Right cardiac atrium (tissue), 5 donors: ENCODE measurements around the gene S100A14. TPM values are rescaled to one million over a fixed set of nuclear protein-coding genes. Genes with fewer than 3 reads are reported as not detected.

Experiments used
- ATAC-seq, 2 donors: fragments of 200-7000 bp; cut with Tn5 transposase; one replicate each; pipeline versions ENCODE4 v1.8.0 to v1.9.1; 2020; ENCODE audit warnings: moderate library complexity in 2 of 2, mild to moderate bottlenecking in 1 of 2
- DNase-seq, 3 donors: peaks; one replicate each; pipeline ENCODE4 v3.0.0-alpha.2; 2020
- H3K27ac ChIP-seq: one replicate; pipeline ENCODE4 v1.5.1; 2013; ENCODE audit warnings: mild to moderate bottlenecking, low read length, control low read depth, moderate library complexity
- H3K27me3 ChIP-seq: one replicate; pipeline ENCODE4 v1.6.1; 2013; ENCODE audit not compliant: control insufficient read depth, insufficient read depth
- H3K4me1 ChIP-seq: one replicate; pipeline ENCODE4 v1.6.1; 2013; ENCODE audit warnings: low read length; ENCODE audit not compliant: control insufficient read depth, insufficient read depth
- H3K4me3 ChIP-seq: one replicate; pipeline ENCODE4 v1.5.1; 2013; ENCODE audit warnings: low read length, control low read depth
- H3K9me3 ChIP-seq: one replicate; pipeline ENCODE4 v1.6.1; 2013; ENCODE audit warnings: low read length; ENCODE audit not compliant: control insufficient read depth
- WGBS: extraction: QIAGEN DNeasy Blood & Tissue Kit; methylation state at CpG from one replicate; pipeline ENCODE4 v1.1.7; 2013; 5-methylcytosine and 5-hydroxymethylcytosine counted together
- intact Hi-C, 4 donors: fragments of 100-400 bp; cut with DNase I; formaldehyde crosslinking; loops; one replicate each; pipeline versions ENCODE4 v1.11.0 to v1.14.0; 2022 to 2023
- polyA plus RNA-seq: library from polyadenylated mRNA; stranded (reverse); fragments of 200-250 nt; gene quantifications from one replicate; pipeline ENCODE4 v1.2.3, GENCODE V29; 2013
- total RNA-seq, 4 donors: library from RNA; stranded (reverse); fragmentation: NEBNext Ultra II Directional; extraction: Animal tissue kit (Norgen Biotek cat#: 25700); gene quantifications; one replicate each; pipeline ENCODE4 v1.2.1, GENCODE V29; 2021
- donor health status: healthy with polysubstance abuse.
- donor health status: DM: no; HTN: yes; CAD: no.
- donor health status: DM: no; HTN: no; CAD: no.
- donor health status: DM: no; HTN: yes; CAD: no; lungs with severe emphysema.
- donor health status: DM: yes; HTN: yes; CAD: no.

The S100A14 gene
- total and polyA plus RNA-seq, 5 donors = 2.5 to 5.6 (median 4.3) TPM

GRCh38 chr1:153638261-153638660, 22.1 kb upstream of the S100A14 start:
- ATAC-seq = no peak
- Histone ChIP-seq H3K4me3 (no peak overlapping the region), H3K27me3 (no peaks in the 10 kb centered on the region), H3K4me1 (peaks cover 11% of the 10 kb centered on the region), H3K27ac (peak overlapping the region; percentile 40), H3K9me3 (no peaks in the 10 kb centered on the region)
- no peak for DNase-seq
- WGBS = 75% methylated on average over 6 of the region's 6 CpGs
- intact Hi-C loops = no loop called here

GRCh38 chr1:153636312-153636711, 20.2 kb upstream of the S100A14 start:
- Histone ChIP-seq H3K4me3 (no peak overlapping the region), H3K27me3 (no peaks in the 10 kb centered on the region), H3K4me1 (peaks cover 11% of the 10 kb centered on the region), H3K27ac (peak overlapping the region; percentile 75), H3K9me3 (no peaks in the 10 kb centered on the region)
- intact Hi-C loops = no loop called here
- 73% methylated on average over 9 of the region's 9 CpGs for WGBS
- peak in 1 of 3 donors; percentile 17 for DNase-seq
- no peak for ATAC-seq

GRCh38 chr1:153635872-153636271, 19.7 kb upstream of the S100A14 start:
- ATAC-seq (no peak), DNase-seq (no peak)
- 83% methylated on average over 7 of the region's 7 CpGs for WGBS
- intact Hi-C loops = no loop called here
- Histone ChIP-seq H3K27me3 (no peaks in the 10 kb centered on the region), H3K4me3 (peak overlapping the region; percentile 12), H3K4me1 (peaks cover 11% of the 10 kb centered on the region), H3K27ac (peak overlapping the region; percentile 75), H3K9me3 (no peaks in the 10 kb centered on the region)

- no peaks in the 10 kb centered on the region for H3K27me3 ChIP-seq
- peak; percentile 94 to 95 for ATAC-seq
- peak; percentile 97 to 99 (median 98) for DNase-seq
- peak within 1 kb of the TSS; percentile 100 for H3K27ac ChIP-seq
- 2% methylated on average over 65 of the region's 65 CpGs for WGBS
- H3K4me1 ChIP-seq = peaks cover 16% of the 10 kb centered on the region
- no peaks in the 10 kb centered on the region for H3K9me3 ChIP-seq
- H3K4me3 ChIP-seq = peak within 1 kb of the TSS; percentile 96
- intact Hi-C loops = no loop called here
These were observed 17.9 kb upstream of the S100A14 start, which contains the start of gene CHTOP for GRCh38 chr1:153633754-153634665. CHTOP (plus strand) TSS chr1:153634066; CDS start chr1:153636589, 2,523 bp downstream.

- 35% methylated on average over 18 of the region's 18 CpGs for WGBS
- DNase-seq (peak in 1 of 3 donors; percentile 87), ATAC-seq (peak; percentile 46 to 52)
- Histone ChIP-seq H3K4me3 (peak overlapping the region; percentile 27), H3K27me3 (no peaks in the 10 kb centered on the region), H3K9me3 (no peaks in the 10 kb centered on the region), H3K4me1 (peaks cover 16% of the 10 kb centered on the region), H3K27ac (peak overlapping the region; percentile 98)
- intact Hi-C loops = no loop called here
These were observed 17.1 kb upstream of the S100A14 start for GRCh38 chr1:153633161-153633753.

- Histone ChIP-seq H3K4me1 (peaks cover 18% of the 10 kb centered on the region), H3K27ac (no peak overlapping the region), H3K27me3 (no peaks in the 10 kb centered on the region), H3K9me3 (no peaks in the 10 kb centered on the region), H3K4me3 (no peak overlapping the region)
- no peak for ATAC-seq
- DNase-seq = no peak
- 82% methylated on average over 10 of the region's 10 CpGs for WGBS
- intact Hi-C loops = no loop called here
These were observed 15.2 kb upstream of the S100A14 start for GRCh38 chr1:153631047-153632022.

GRCh38 chr1:153630384-153630783, 14.3 kb upstream of the S100A14 start:
- Histone ChIP-seq H3K9me3 (no peaks in the 10 kb centered on the region), H3K27me3 (no peaks in the 10 kb centered on the region), H3K4me1 (peaks cover 22% of the 10 kb centered on the region), H3K4me3 (peak overlapping the region; percentile 29), H3K27ac (peak overlapping the region; percentile 92)
- 78% methylated on average over 7 of the region's 7 CpGs for WGBS
- intact Hi-C loops = no loop called here
- ATAC-seq (no peak), DNase-seq (no peak)

GRCh38 chr1:153629971-153630370, 13.8 kb upstream of the S100A14 start:
- Histone ChIP-seq H3K27ac (peak overlapping the region; percentile 92), H3K27me3 (no peaks in the 10 kb centered on the region), H3K4me1 (peaks cover 22% of the 10 kb centered on the region), H3K9me3 (no peaks in the 10 kb centered on the region), H3K4me3 (peak overlapping the region; percentile 29)
- DNase-seq = peak in 2 of 3 donors; percentile 79 to 86
- intact Hi-C loops = loop anchor here in 2 of 4 donors (10.0 kb wide), 1 partner anchor 55 kb away; no protein-coding TSS in a partner anchor
- WGBS = 70% methylated on average over 1 of the region's 1 CpG
- ATAC-seq = peak; percentile 1 to 15

GRCh38 chr1:153629343-153629665, 13.2 kb upstream of the S100A14 start:
- 62% methylated on average over 5 of the region's 5 CpGs for WGBS
- peak overlapping the region; percentile 92 for H3K27ac ChIP-seq
- intact Hi-C loops = loop anchor here in 2 of 4 donors (10.0 kb wide), 1 partner anchor 55 kb away; no protein-coding TSS in a partner anchor
- DNase-seq (peak in 1 of 3 donors; percentile 49), ATAC-seq (no peak)
- peaks cover 22% of the 10 kb centered on the region for H3K4me1 ChIP-seq
- no peaks in the 10 kb centered on the region for H3K9me3 ChIP-seq
- peak overlapping the region; percentile 25 for H3K4me3 ChIP-seq
- no peaks in the 10 kb centered on the region for H3K27me3 ChIP-seq

GRCh38 chr1:153628638-153629342, 12.7 kb upstream of the S100A14 start:
- intact Hi-C loops = loop anchor here in 2 of 4 donors (10.0 kb wide), 1 partner anchor 54 kb away; no protein-coding TSS in a partner anchor
- no peak for ATAC-seq
- Histone ChIP-seq H3K4me1 (peaks cover 24% of the 10 kb centered on the region), H3K9me3 (no peaks in the 10 kb centered on the region), H3K27me3 (no peaks in the 10 kb centered on the region), H3K4me3 (peak overlapping the region; percentile 25), H3K27ac (peak overlapping the region; percentile 92)
- WGBS = 76% methylated on average over 6 of the region's 6 CpGs
- peak in 1 of 3 donors; percentile 53 for DNase-seq
